IMR-90 (cell line): ENCODE results near the gene KCTD3. TPM values are rescaled to one million over a fixed set of nuclear protein-coding genes. Genes with fewer than 3 reads are reported as not detected.

Experiments used
- ATAC-seq: fragments of 200-7000 bp; cut with Tn5 transposase; 2 replicates; pipeline ENCODE4 v1.9.1; 2020; ENCODE audit warnings: low read depth, mild to moderate bottlenecking, moderate library complexity
- BruUV-seq: library from RNA; stranded (reverse); fragments of 400-500 nt; replicated peaks from 2 replicates; lab custom pipeline; 2021; lab: Mats Ljungman, UMichigan
- CTCF ChIA-PET: fragments of 300-600 bp; formaldehyde crosslinking; extraction: SDS; loops from one replicate; lab custom pipeline; 2021; ENCODE audit warnings: antibody characterized with exemption; lab: Yijun Ruan, JAX
- POLR2A ChIA-PET: fragments of 300-600 bp; sonication (Branson Sonifier 250); formaldehyde crosslinking; loops from one replicate; lab custom pipeline; 2022; ENCODE audit warnings: antibody characterized with exemption; ENCODE audit not compliant: unreplicated experiment; lab: Charles Lee
- DNase-seq: peaks from one replicate; pipeline ENCODE4 v3.0.0; 2013
- H2AFZ ChIP-seq: replicated peaks from 2 replicates; pipeline ENCODE3; 2013; ENCODE audit warnings: low read length, mild to moderate bottlenecking; ENCODE audit not compliant: poor library complexity
- H2AK5ac ChIP-seq: 2 replicates; pipeline ENCODE4 v1.6.1; 2013; ENCODE audit warnings: low read depth, low read length, inconsistent platforms
- H2AK9ac ChIP-seq: replicated peaks from 2 replicates; pipeline ENCODE3; 2013; ENCODE audit warnings: mild to moderate bottlenecking, low read depth, low read length, moderate library complexity; ENCODE audit not compliant: poor library complexity
- H2BK120ac ChIP-seq: 2 replicates; pipeline ENCODE4 v1.6.1; 2013; ENCODE audit warnings: low read depth, low read length, inconsistent platforms
- H2BK15ac ChIP-seq: 3 replicates; pipeline ENCODE4 v1.6.1; 2013; ENCODE audit warnings: low read depth, low read length, inconsistent platforms
- H2BK20ac ChIP-seq: 2 replicates; pipeline ENCODE4 v1.6.1; 2013; ENCODE audit warnings: low read depth, mild to moderate bottlenecking, inconsistent platforms, low read length, moderate library complexity
- H2BK5ac ChIP-seq: 2 replicates; pipeline ENCODE4 v1.6.1; 2013; ENCODE audit warnings: mild to moderate bottlenecking, low read depth, low read length, inconsistent platforms; ENCODE audit not compliant: poor library complexity, severe bottlenecking
- H3K14ac ChIP-seq: replicated peaks from 2 replicates; pipeline ENCODE4 v1.6.1; 2013; ENCODE audit warnings: low read depth, low read length, inconsistent platforms
- H3K18ac ChIP-seq: 2 replicates; pipeline ENCODE4 v1.6.1; 2013; ENCODE audit warnings: low read depth, low read length, control low read depth
- H3K23ac ChIP-seq: 2 replicates; pipeline ENCODE4 v1.6.1; 2013; ENCODE audit warnings: low read depth, low read length, inconsistent platforms
- H3K27ac ChIP-seq: 2 replicates; pipeline ENCODE4 v1.5.1; 2013; ENCODE audit warnings: mild to moderate bottlenecking, control low read depth, low read length; ENCODE audit not compliant: insufficient read depth
- H3K27me3 ChIP-seq: 2 replicates; pipeline ENCODE4 v1.6.1; 2013; ENCODE audit warnings: low read length; ENCODE audit not compliant: control insufficient read depth, insufficient read depth
- H3K36me3 ChIP-seq: 2 replicates; pipeline ENCODE4 v1.6.1; 2013; ENCODE audit warnings: low read length, mixed read lengths; ENCODE audit not compliant: control insufficient read depth, insufficient read depth
- H3K4ac ChIP-seq: 2 replicates; pipeline ENCODE4 v1.6.1; 2013; ENCODE audit warnings: low read depth, low read length, inconsistent platforms
- H3K4me1 ChIP-seq: 2 replicates; pipeline ENCODE4 v1.6.1; 2013; ENCODE audit warnings: low read length, mixed read lengths; ENCODE audit not compliant: control insufficient read depth, insufficient read depth
- H3K4me2 ChIP-seq: 2 replicates; pipeline ENCODE4 v1.6.1; 2013; ENCODE audit warnings: low read depth, mild to moderate bottlenecking, control low read depth, low read length, moderate library complexity
- H3K4me3 ChIP-seq: 2 replicates; pipeline ENCODE4 v1.5.1; 2013; ENCODE audit warnings: low read depth, mild to moderate bottlenecking, control low read depth, low read length, moderate library complexity; ENCODE audit not compliant: insufficient read depth
- H3K56ac ChIP-seq: 2 replicates; pipeline ENCODE4 v1.6.1; 2013; ENCODE audit warnings: low read length, inconsistent platforms; ENCODE audit not compliant: insufficient read depth; ENCODE audit errors: extremely low read depth
- H3K79me1 ChIP-seq, 2 experiments: 2 replicates each; pipeline ENCODE4 v1.6.1; 2013; ENCODE audit warnings: low read length in 2 of 2, inconsistent platforms in 1 of 2, low read depth in 1 of 2
- H3K9ac ChIP-seq: 2 replicates; pipeline ENCODE4 v1.6.1; 2013; ENCODE audit warnings: low read depth, low read length, control low read depth
- H3K9me1 ChIP-seq: 2 replicates; pipeline ENCODE4 v1.6.1; 2013; ENCODE audit warnings: low read length, inconsistent platforms; ENCODE audit not compliant: insufficient read depth
- H3K9me3 ChIP-seq: 2 replicates; pipeline ENCODE4 v1.6.1; 2013; ENCODE audit warnings: low read length; ENCODE audit not compliant: control insufficient read depth, insufficient read depth
- H4K20me1 ChIP-seq: 2 replicates; pipeline ENCODE4 v1.6.1; 2013; ENCODE audit warnings: low read length, inconsistent platforms; ENCODE audit not compliant: insufficient read depth
- H4K5ac ChIP-seq: 2 replicates; pipeline ENCODE4 v1.6.1; 2013; ENCODE audit warnings: mild to moderate bottlenecking, low read depth, low read length, control low read depth
- H4K8ac ChIP-seq, 2 experiments: 2 replicates each; pipeline ENCODE4 v1.6.1; 2013; ENCODE audit warnings: low read depth in 2 of 2, low read length in 2 of 2, control low read depth in 1 of 2, inconsistent platforms in 1 of 2
- H4K91ac ChIP-seq: 2 replicates; pipeline ENCODE4 v1.6.1; 2013; ENCODE audit warnings: low read depth, low read length, inconsistent platforms; ENCODE audit not compliant: insufficient read depth
- CEBPB ChIP-seq: IDR thresholded peaks from 2 replicates; pipeline ENCODE4 v1.6.1; 2012; ENCODE audit warnings: low read depth, low read length, improper control_type of control experiment
- MAZ ChIP-seq: IDR thresholded peaks from 2 replicates; pipeline ENCODE4 v1.6.1; 2012; ENCODE audit warnings: low read depth, mild to moderate bottlenecking, low read length, improper control_type of control experiment, moderate library complexity, borderline replicate concordance
- MXI1 ChIP-seq: IDR thresholded peaks from 2 replicates; pipeline ENCODE4 v1.6.1; 2012; ENCODE audit warnings: low read depth, mild to moderate bottlenecking, low read length, moderate library complexity, borderline replicate concordance
- POLR2A ChIP-seq: IDR thresholded peaks from 2 replicates; pipeline ENCODE4 v1.6.1; 2012; ENCODE audit warnings: mild to moderate bottlenecking, low read depth, low read length
- RCOR1 ChIP-seq: IDR thresholded peaks from 2 replicates; pipeline ENCODE4 v1.6.1; 2012; ENCODE audit warnings: mild to moderate bottlenecking, low read length, improper control_type of control experiment; ENCODE audit not compliant: insufficient replicate concordance
- RFX5 ChIP-seq: IDR thresholded peaks from 2 replicates; pipeline ENCODE4 v1.8.0; 2012; ENCODE audit warnings: low read depth, mild to moderate bottlenecking, low read length, moderate library complexity
- SMC3 ChIP-seq: fragments of 150-350 bp; IDR thresholded peaks from 2 replicates; pipeline ENCODE4 v1.6.1; 2016; ENCODE audit warnings: low read depth, mild to moderate bottlenecking, antibody characterized with exemption, low read length, moderate library complexity
- WGBS, 2 experiments: methylation state at CpG; one replicate each; pipeline versions ENCODE4 v1.1.5 to v1.1.7; 2013; ENCODE audit warnings: missing lambda C conversion rate in 2 of 2; ENCODE audit not compliant: insufficient read length in 1 of 2; ENCODE audit errors: extremely low coverage in 2 of 2; 5-methylcytosine and 5-hydroxymethylcytosine counted together
- dilution Hi-C: fragments of 300-500 bp; cut with HindIII; formaldehyde crosslinking; loops from one replicate; pipeline ENCODE4 v1.14.3; 2018; ENCODE audit warnings: low sequenced_read_pairs; ENCODE audit not compliant: unreplicated experiment
- in situ Hi-C: fragments of 300-500 bp; cut with MboI; formaldehyde crosslinking; loops from 3 replicates; pipeline ENCODE4 v1.14.3; 2019; ENCODE audit warnings: low sequenced_read_pairs, inconsistent platforms, mixed read lengths
- intact Hi-C: fragments of 100-400 bp; cut with micrococcal nuclease; formaldehyde crosslinking; loops from 2 replicates; pipeline ENCODE4 v1.10.0; 2022
- microRNA-seq, 2 experiments: library from miRNA; stranded (forward) in 1 of 2; unstranded in 1 of 2; fragments of 10-50 nt in 1 of 2; fragments of <30 nt in 1 of 2; gene quantifications in 1 of 2; microRNA quantifications in 1 of 2; one replicate each; pipeline versions ENCODE3 to v1.1.0; 2013 to 2020; ENCODE audit not compliant: insufficient read depth in 1 of 2, insufficient read length in 1 of 2, unreplicated experiment in 1 of 2
- polyA plus RNA-seq, 3 experiments: library from polyadenylated mRNA; depleted of rRNA; stranded (reverse); fragments of >200 nt; gene quantifications; 2 replicates each; pipeline ENCODE4 v1.2.3, GENCODE V29; 2012; ENCODE audit warnings: low replicate concordance in 1 of 3
- small RNA-seq, 5 experiments: library from RNA; depleted of rRNA; stranded (forward); fragments of <200 nt; gene quantifications; one replicate each; pipeline ENCODE3, GENCODE V24; 2012
- total RNA-seq: library from RNA; depleted of rRNA; stranded (reverse); fragments of >200 nt; gene quantifications from 2 replicates; pipeline ENCODE4 v1.2.3, GENCODE V29; 2012

The KCTD3 gene
- total and polyA plus RNA-seq, 2 of the 4 experiments (the other 2 are of a cell fraction), result 43.6 to 49.5 TPM

- in situ Hi-C loops (no loop called here), dilution Hi-C loops (no loop called here)
Observed at GRCh38 chr1:215669806-215670491, 102.8 kb downstream of the KCTD3 start.

More at GRCh38 chr1:215669806-215670491, 102.8 kb downstream of the KCTD3 start:
- Histone ChIP-seq H3K56ac (no peak overlapping the region), H3K18ac (no peak overlapping the region), H3K9me3 (no peaks in the 10 kb centered on the region), H4K20me1 (no peaks in the 10 kb centered on the region), H2BK15ac (no peak overlapping the region), H3K27ac (peak overlapping the region; percentile 18; the same call in 1 of the 2 replicates), H3K4me2 (no peak overlapping the region), H2BK5ac (no peak overlapping the region), H4K91ac (no peak overlapping the region), H3K4ac (peak overlapping the region; percentile 46; the same call in 1 of the 2 replicates), H2BK20ac (0 out of 2 replicates have a peak overlapping the region, but pooled peaks have one; percentile 15), H3K23ac (no peak overlapping the region), H3K4me1 (peaks cover 7% of the 10 kb centered on the region), H3K4me3 (no peak overlapping the region), H2AK9ac (no peak overlapping the region), H3K9me1 (no peaks in the 10 kb centered on the region; the same call in 1 of the 2 replicates), H2AFZ (no peak overlapping the region), H4K5ac (peak overlapping the region; percentile 7; the same call in 1 of the 2 replicates), H3K27me3 (no peaks in the 10 kb centered on the region), H3K79me1 (no peaks in the 10 kb centered on the region), H3K14ac (0 out of 2 replicates have a peak overlapping the region, but pooled peaks have one; percentile 31), H2BK120ac (no peak overlapping the region), H3K9ac (no peak overlapping the region), H3K36me3 (no peaks in the 10 kb centered on the region), H4K8ac (no peak overlapping the region), H2AK5ac (no peak overlapping the region)
- BruUV-seq, result no TSS peak
- ChIA-PET CTCF (no interaction called here), POLR2A (no interaction called here)
- DNase-seq (peak; percentile 54), ATAC-seq (no peak)
- no CpG with 5 or more reads among the region's 4 CpGs for WGBS, 2 experiments
- intact Hi-C loops, result no loop called here
- TF ChIP-seq MXI1 (no peak), CEBPB (no peak), MAZ (no peak), RCOR1 (no peak), RFX5 (no peak), SMC3 (no peak), POLR2A (no peak)

Small RNAs within 50 kb of the gene (microRNA-seq; reads per million reads assigned to microRNA genes)
- gene RF00108 (ENCODE audit: insufficient read depth, insufficient read length), result not detected

Small RNAs within 50 kb of the gene (small RNA-seq; reads per million reads assigned to genes)
- gene RF00108, result 0 to 0.04 (median 0) reads per million in 5 experiments
